Measurements from ENCODE around the gene PIK3CD.

DNA sequence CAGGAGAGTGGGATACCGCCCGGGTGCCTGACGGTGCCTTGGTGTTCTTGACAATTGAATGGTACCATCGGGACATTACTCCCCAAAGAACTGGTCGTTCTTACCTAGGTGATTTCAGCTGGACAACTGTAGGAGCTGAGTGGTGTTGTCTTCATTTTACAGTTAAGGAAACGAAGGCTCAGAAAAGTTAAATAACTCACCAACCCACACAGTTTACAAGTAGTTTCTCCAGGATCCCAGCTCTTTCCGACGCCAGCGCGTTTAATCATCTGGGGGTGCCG, 1.6 kb downstream of the PIK3CD start:
- TF ChIP-seq, protein P1, sequence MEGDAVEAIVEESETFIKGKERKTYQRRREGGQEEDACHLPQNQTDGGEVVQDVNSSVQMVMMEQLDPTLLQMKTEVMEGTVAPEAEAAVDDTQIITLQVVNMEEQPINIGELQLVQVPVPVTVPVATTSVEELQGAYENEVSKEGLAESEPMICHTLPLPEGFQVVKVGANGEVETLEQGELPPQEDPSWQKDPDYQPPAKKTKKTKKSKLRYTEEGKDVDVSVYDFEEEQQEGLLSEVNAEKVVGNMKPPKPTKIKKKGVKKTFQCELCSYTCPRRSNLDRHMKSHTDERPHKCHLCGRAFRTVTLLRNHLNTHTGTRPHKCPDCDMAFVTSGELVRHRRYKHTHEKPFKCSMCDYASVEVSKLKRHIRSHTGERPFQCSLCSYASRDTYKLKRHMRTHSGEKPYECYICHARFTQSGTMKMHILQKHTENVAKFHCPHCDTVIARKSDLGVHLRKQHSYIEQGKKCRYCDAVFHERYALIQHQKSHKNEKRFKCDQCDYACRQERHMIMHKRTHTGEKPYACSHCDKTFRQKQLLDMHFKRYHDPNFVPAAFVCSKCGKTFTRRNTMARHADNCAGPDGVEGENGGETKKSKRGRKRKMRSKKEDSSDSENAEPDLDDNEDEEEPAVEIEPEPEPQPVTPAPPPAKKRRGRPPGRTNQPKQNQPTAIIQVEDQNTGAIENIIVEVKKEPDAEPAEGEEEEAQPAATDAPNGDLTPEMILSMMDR (IDR thresholded peaks at IDR 0.05) = no peak
- no peak for TF ChIP-seq POLR2A (IDR thresholded peaks at IDR 0.05)

Data from vagina (tissue), 2 donors.